CD14-positive monocyte (primary cell): ENCODE measurements around the gene CDH13. TPM values are rescaled to one million over a fixed set of nuclear protein-coding genes. Genes with fewer than 3 reads are reported as not detected.

Experiments
- DNase-seq, 3 donors: peaks; one replicate each; pipeline ENCODE4 v3.0.0-alpha.2; 2011 to 2022
- H2AFZ ChIP-seq: 2 replicates; pipeline ENCODE4 v1.6.0; 2012; ENCODE audit warnings: mild to moderate bottlenecking, low read depth, low read length, inconsistent platforms; ENCODE audit not compliant: insufficient read depth, poor library complexity, severe bottlenecking
- H3K27ac ChIP-seq, 2 donors: 1 replicate in 1 of 2; 2 replicates in 1 of 2; pipeline ENCODE4 v1.5.1; 2012 to 2013; ENCODE audit warnings: low read length in 2 of 2, control low read depth in 1 of 2, inconsistent platforms in 1 of 2, low read depth in 1 of 2, mild to moderate bottlenecking in 1 of 2
- H3K27me3 ChIP-seq, 2 donors: one replicate each; pipeline versions ENCODE4 v1.6.0 to v1.6.1; 2011 to 2013; ENCODE audit warnings: low read length in 2 of 2; ENCODE audit not compliant: control insufficient read depth in 2 of 2, insufficient read depth in 2 of 2
- H3K36me3 ChIP-seq, 2 donors: replicated peaks in 1 of 2; 1 replicate in 1 of 2; 2 replicates in 1 of 2; pipeline versions ENCODE4 v1.5.1 to v1.6.1; 2012 to 2013; ENCODE audit warnings: low read length in 2 of 2, control low read depth in 1 of 2, inconsistent platforms in 1 of 2, mild to moderate bottlenecking in 1 of 2; ENCODE audit not compliant: insufficient read depth in 2 of 2, control insufficient read depth in 1 of 2
- H3K4me1 ChIP-seq, 2 donors: 1 replicate in 1 of 2; 2 replicates in 1 of 2; pipeline versions ENCODE4 v1.5.1 to v1.6.1; 2012 to 2013; ENCODE audit warnings: low read length in 2 of 2, control low read depth in 1 of 2, inconsistent platforms in 1 of 2, mild to moderate bottlenecking in 1 of 2, moderate library complexity in 1 of 2; ENCODE audit not compliant: insufficient read depth in 2 of 2, control insufficient read depth in 1 of 2
- H3K4me2 ChIP-seq: replicated peaks from 2 replicates; pipeline ENCODE3; 2012; ENCODE audit warnings: low read length, moderate library complexity, mild to moderate bottlenecking; ENCODE audit not compliant: poor library complexity, severe bottlenecking; ENCODE audit errors: extremely low read depth
- H3K4me3 ChIP-seq, 3 experiments: fragments of 200-600 bp in 1 of 3; sonication (generic) in 1 of 3; replicated peaks in 1 of 3; 1 replicate in 2 of 3; 2 replicates in 1 of 3; pipeline ENCODE4 v1.5.1; 2011 to 2013; ENCODE audit warnings: low read length in 3 of 3, mild to moderate bottlenecking in 3 of 3, control low read depth in 2 of 3, low read depth in 2 of 3, inconsistent platforms in 1 of 3, moderate library complexity in 1 of 3
- H3K79me2 ChIP-seq: 2 replicates; pipeline ENCODE4 v1.6.0; 2012; ENCODE audit warnings: mild to moderate bottlenecking, control low read depth, inconsistent platforms, low read length, moderate library complexity; ENCODE audit not compliant: insufficient read depth
- H3K9ac ChIP-seq: 2 replicates; pipeline ENCODE4 v1.6.0; 2017; ENCODE audit warnings: low read length, mild to moderate bottlenecking; ENCODE audit not compliant: insufficient read depth, poor library complexity, severe bottlenecking
- H3K9me3 ChIP-seq, 2 donors: replicated peaks in 1 of 2; 1 replicate in 1 of 2; 2 replicates in 1 of 2; pipeline versions ENCODE4 v1.5.1 to v1.6.1; 2012 to 2013; ENCODE audit warnings: low read length in 2 of 2, control low read depth in 1 of 2; ENCODE audit not compliant: control insufficient read depth in 1 of 2, insufficient read depth in 1 of 2
- H4K20me1 ChIP-seq: 2 replicates; pipeline ENCODE4 v1.6.0; 2012; ENCODE audit warnings: mild to moderate bottlenecking, low read length, control low read depth, moderate library complexity; ENCODE audit not compliant: insufficient read depth
- H3K27ac Mint-ChIP-seq, 7 donors: one replicate each; pipeline ENCODE4 v1.8.0; 2020; ENCODE audit warnings: mild to moderate bottlenecking in 7 of 7, mixed read lengths in 7 of 7, moderate library complexity in 6 of 7, inconsistent platforms in 2 of 7
- H3K27me3 Mint-ChIP-seq, 3 donors: one replicate each; pipeline ENCODE4 v1.8.0; 2021 to 2022; ENCODE audit warnings: low read depth in 3 of 3, mild to moderate bottlenecking in 3 of 3, mixed read lengths in 3 of 3, moderate library complexity in 3 of 3, inconsistent platforms in 1 of 3
- H3K36me3 Mint-ChIP-seq, 2 donors: one replicate each; pipeline ENCODE4 v1.8.0; 2020; ENCODE audit warnings: mixed read lengths in 2 of 2, inconsistent platforms in 1 of 2, mild to moderate bottlenecking in 1 of 2
- H3K4me1 Mint-ChIP-seq: one replicate; pipeline ENCODE4 v1.8.0; 2020; ENCODE audit warnings: mild to moderate bottlenecking, mixed read lengths
- H3K4me3 Mint-ChIP-seq, 2 donors: one replicate each; pipeline ENCODE4 v1.8.0; 2020; ENCODE audit warnings: mild to moderate bottlenecking in 2 of 2, mixed read lengths in 2 of 2, moderate library complexity in 1 of 2
- H3K9me3 Mint-ChIP-seq, 7 donors: one replicate each; pipeline ENCODE4 v1.8.0; 2020 to 2022; ENCODE audit warnings: mixed read lengths in 7 of 7, mild to moderate bottlenecking in 6 of 7, moderate library complexity in 6 of 7, inconsistent platforms in 2 of 7
- WGBS: methylation state at CpG from one replicate; pipeline ENCODE4 v1.1.5; 2013; ENCODE audit warnings: missing lambda C conversion rate; ENCODE audit not compliant: insufficient coverage; 5-methylcytosine and 5-hydroxymethylcytosine counted together
- intact Hi-C, 2 donors: fragments of 100-400 bp; cut with micrococcal nuclease; formaldehyde crosslinking; loops; one replicate each; pipeline versions ENCODE4 v1.15.0 to v1.15.1; 2023
- polyA plus RNA-seq, 3 donors: library from polyadenylated mRNA; depleted of rRNA in 1 of 3; unstranded in 2 of 3; stranded (reverse) in 1 of 3; fragments of 300-500 nt in 2 of 3; fragments of >200 nt in 1 of 3; fragmentation: Illumina TruSeq in 2 of 3; gene quantifications; 1 replicate in 2 of 3; 2 replicates in 1 of 3; pipeline ENCODE4 v1.2.3, GENCODE V29; 2012 to 2021
- TF ChIP-seq, protein P1 (sequence below): fragments of 200-600 bp; IDR thresholded peaks from one replicate; pipeline ENCODE4 v1.8.0; 2022; ENCODE audit warnings: antibody characterized with exemption, mild to moderate bottlenecking

Gene CDH13
- polyA plus RNA-seq, 3 donors = 0.13 to 0.19 TPM; not detected in 1

DNA sequence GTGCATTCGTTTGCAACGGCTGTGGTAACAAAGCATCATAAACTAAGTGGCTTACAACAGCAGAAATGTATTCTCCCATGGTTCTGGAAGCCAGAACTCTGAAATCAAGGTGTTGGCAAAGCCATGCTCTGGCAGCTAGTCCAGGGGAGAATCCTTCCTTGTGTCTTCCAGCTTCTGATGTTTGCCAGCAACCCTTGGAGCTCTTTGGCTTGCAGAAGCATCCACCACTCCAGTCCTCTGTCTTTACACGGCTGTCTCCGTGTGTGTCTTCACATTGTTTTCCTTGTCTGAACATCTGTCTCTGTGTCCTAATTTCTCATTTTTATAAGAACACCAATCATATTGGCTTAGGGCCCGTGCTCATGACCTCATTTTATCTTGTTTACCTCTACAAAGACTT, 915.7 kb downstream of the CDH13 start:
- Histone ChIP-seq H3K9ac (no peak overlapping the region), H3K27ac (no peak overlapping the region), H2AFZ (no peak overlapping the region), H3K4me3 (no peak overlapping the region), H3K36me3 (no peaks in the 10 kb centered on the region), H4K20me1 (no peaks in the 10 kb centered on the region), H3K27me3 (no peaks in the 10 kb centered on the region), H3K4me1 (no peaks in the 10 kb centered on the region), H3K79me2 (no peaks in the 10 kb centered on the region), H3K4me2 (no peak overlapping the region), H3K9me3 (peaks cover 0 to 5% of the 10 kb centered on the region in 2 donors)
- intact Hi-C loops = no loop called here
- DNase-seq = no peak
- 86% methylated on average over 5 of the region's 5 CpGs for WGBS
- H3K9me3 Mint-ChIP-seq = peaks cover 0 to 12% (median 2%) of the 10 kb centered on the region in 7 donors
- TF ChIP-seq, protein P1, sequence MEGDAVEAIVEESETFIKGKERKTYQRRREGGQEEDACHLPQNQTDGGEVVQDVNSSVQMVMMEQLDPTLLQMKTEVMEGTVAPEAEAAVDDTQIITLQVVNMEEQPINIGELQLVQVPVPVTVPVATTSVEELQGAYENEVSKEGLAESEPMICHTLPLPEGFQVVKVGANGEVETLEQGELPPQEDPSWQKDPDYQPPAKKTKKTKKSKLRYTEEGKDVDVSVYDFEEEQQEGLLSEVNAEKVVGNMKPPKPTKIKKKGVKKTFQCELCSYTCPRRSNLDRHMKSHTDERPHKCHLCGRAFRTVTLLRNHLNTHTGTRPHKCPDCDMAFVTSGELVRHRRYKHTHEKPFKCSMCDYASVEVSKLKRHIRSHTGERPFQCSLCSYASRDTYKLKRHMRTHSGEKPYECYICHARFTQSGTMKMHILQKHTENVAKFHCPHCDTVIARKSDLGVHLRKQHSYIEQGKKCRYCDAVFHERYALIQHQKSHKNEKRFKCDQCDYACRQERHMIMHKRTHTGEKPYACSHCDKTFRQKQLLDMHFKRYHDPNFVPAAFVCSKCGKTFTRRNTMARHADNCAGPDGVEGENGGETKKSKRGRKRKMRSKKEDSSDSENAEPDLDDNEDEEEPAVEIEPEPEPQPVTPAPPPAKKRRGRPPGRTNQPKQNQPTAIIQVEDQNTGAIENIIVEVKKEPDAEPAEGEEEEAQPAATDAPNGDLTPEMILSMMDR = no peak
- H3K4me1 Mint-ChIP-seq = no peaks in the 10 kb centered on the region
- H3K27ac Mint-ChIP-seq = no peak overlapping the region
- no peaks in the 10 kb centered on the region for H3K36me3 Mint-ChIP-seq
- no peak overlapping the region for H3K4me3 Mint-ChIP-seq
- peaks cover 0 to 3% (median 1%) of the 10 kb centered on the region in 3 donors for H3K27me3 Mint-ChIP-seq

DNA sequence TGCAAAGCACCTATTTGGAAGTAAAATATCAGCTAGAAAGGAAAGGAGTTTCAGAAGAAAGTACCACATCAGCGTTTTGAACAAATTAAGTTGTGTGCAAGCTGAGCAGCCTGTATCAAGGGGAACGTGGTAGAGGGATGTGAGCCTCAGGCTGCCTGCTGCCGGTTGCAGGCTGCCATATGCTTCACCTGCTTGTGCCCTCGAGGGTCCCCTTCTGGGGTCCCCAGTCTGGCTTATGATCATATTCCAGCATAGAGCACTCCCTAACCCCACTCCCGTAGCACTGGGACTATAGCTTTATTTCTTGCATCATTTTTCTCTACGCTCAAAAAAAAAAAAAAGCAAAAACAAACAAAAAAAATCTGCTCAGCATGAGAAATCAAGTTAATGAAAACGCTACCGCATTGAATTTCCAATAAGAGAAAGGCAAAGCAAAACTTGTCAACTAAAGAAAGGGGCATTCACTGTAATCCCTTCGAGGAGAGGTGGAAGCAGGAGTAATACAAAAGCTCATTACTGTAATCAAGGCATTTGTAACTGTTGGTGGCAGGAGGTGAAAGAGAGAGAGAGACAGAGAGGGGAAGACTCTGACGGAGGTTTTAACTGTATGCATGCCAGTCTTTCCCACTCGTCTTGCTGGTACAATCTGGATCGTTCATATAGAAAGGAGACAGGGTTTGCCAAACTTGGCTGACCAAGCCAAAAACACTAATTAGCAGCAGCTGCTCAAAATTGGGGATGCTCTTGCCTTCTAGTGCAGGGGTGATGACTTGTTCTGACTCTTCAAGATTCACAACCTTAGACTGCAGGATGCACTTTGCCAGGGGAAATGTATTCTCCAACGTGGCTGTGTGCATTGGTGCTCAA, 922.8 kb downstream of the CDH13 start:
- TF ChIP-seq, protein P1 = no peak

More for the DNA sequence above, 922.8 kb downstream of the CDH13 start:
- H3K4me1 ChIP-seq = no peaks in the 10 kb centered on the region
- WGBS = 56% methylated on average over 7 of the region's 13 CpGs
- no peak overlapping the region for H3K9ac ChIP-seq
- H3K79me2 ChIP-seq = no peaks in the 10 kb centered on the region
- no peaks in the 10 kb centered on the region for H3K27me3 ChIP-seq
- H3K4me3 Mint-ChIP-seq = no peak overlapping the region
- no peaks in the 10 kb centered on the region for H3K36me3 ChIP-seq
- no peak overlapping the region for H2AFZ ChIP-seq
- no peaks in the 10 kb centered on the region for H4K20me1 ChIP-seq
- no peak for DNase-seq
- H3K9me3 ChIP-seq = peaks cover 0 to 18% of the 10 kb centered on the region in 2 donors
- no peaks in the 10 kb centered on the region for H3K36me3 Mint-ChIP-seq
- H3K27ac ChIP-seq = no peak overlapping the region
- no peak overlapping the region for H3K4me2 ChIP-seq
- intact Hi-C loops = loop anchor here in 1 of 2 donors (10.0 kb wide), 1 partner anchor 325 kb away; no protein-coding TSS in a partner anchor
- no peak overlapping the region for H3K4me3 ChIP-seq
- H3K27ac Mint-ChIP-seq = no peak overlapping the region
- H3K27me3 Mint-ChIP-seq = peaks cover 3 to 4% (median 4%) of the 10 kb centered on the region in 3 donors
- no peaks in the 10 kb centered on the region for H3K4me1 Mint-ChIP-seq
- H3K9me3 Mint-ChIP-seq = peaks cover 0 to 16% (median 5%) of the 10 kb centered on the region in 7 donors
